Measurements from ENCODE around the gene APOC4. TPM values are rescaled to one million over a fixed set of nuclear protein-coding genes. Genes with fewer than 3 reads are reported as not detected.

Gene APOC4
- polyA plus RNA-seq, 4 donors, result not detected

- no peak for FAIRE-seq
- DNase-seq, result no peak
- H3K4me1 ChIP-seq (ENCODE audit: control insufficient read depth in 3 of 3, insufficient read depth in 2 of 3, low read depth in 1 of 3, low read length in 2 of 3), result peaks cover 0 to 26% (median 3%) of the 10 kb centered on the region in 3 donors
- peaks cover 0 to 37% (median 2%) of the 10 kb centered on the region in 3 donors for H3K36me3 ChIP-seq (ENCODE audit: control insufficient read depth in 3 of 3, insufficient read depth in 2 of 3, low read depth in 1 of 3, low read length in 3 of 3)
- 79 to 92% (median 91%) methylated on average over 9 of the region's 9 CpGs for WGBS, 3 donors
- no peak overlapping the region for H3K27ac ChIP-seq (ENCODE audit: low read depth in 1 of 3, low read length in 2 of 3)
- no peak overlapping the region for H3K4me3 ChIP-seq (ENCODE audit: low read depth in 1 of 3, low read length in 3 of 3)
- H3K9me3 ChIP-seq (ENCODE audit: control insufficient read depth in 2 of 2, insufficient read depth in 1 of 2, low read depth in 1 of 2, low read length in 1 of 2), result no peaks in the 10 kb centered on the region
- no peaks in the 10 kb centered on the region for H3K27me3 ChIP-seq (ENCODE audit: control insufficient read depth in 3 of 3, insufficient read depth in 3 of 3, low read length in 3 of 3)
Measured at GRCh38 chr19:44949550-44949949, 7.5 kb downstream of the APOC4 start.

GRCh38 chr19:44951179-44952159, 9.4 kb downstream of the APOC4 start:
- Histone ChIP-seq H3K4me3 (ENCODE audit: low read depth in 1 of 3, low read length in 3 of 3) (no peak overlapping the region), H3K27me3 (ENCODE audit: control insufficient read depth in 3 of 3, insufficient read depth in 3 of 3, low read length in 3 of 3) (no peaks in the 10 kb centered on the region), H3K4me1 (ENCODE audit: control insufficient read depth in 3 of 3, insufficient read depth in 2 of 3, low read depth in 1 of 3, low read length in 2 of 3) (peaks cover 2 to 25% (median 4%) of the 10 kb centered on the region in 3 donors), H3K9me3 (ENCODE audit: control insufficient read depth in 2 of 2, insufficient read depth in 1 of 2, low read depth in 1 of 2, low read length in 1 of 2) (no peaks in the 10 kb centered on the region), H3K27ac (ENCODE audit: low read depth in 1 of 3, low read length in 2 of 3) (no peak overlapping the region), H3K36me3 (ENCODE audit: control insufficient read depth in 3 of 3, insufficient read depth in 2 of 3, low read depth in 1 of 3, low read length in 3 of 3) (peaks cover 0 to 37% (median 2%) of the 10 kb centered on the region in 3 donors)
- DNase-seq (peak; percentile 78 to 81), FAIRE-seq (no peak)
- 48 to 53% (median 50%) methylated on average over 13 of the region's 13 CpGs for WGBS, 3 donors

GRCh38 chr19:44954278-44954648, 12.2 kb downstream of the APOC4 start:
- no peaks in the 10 kb centered on the region for H3K27me3 ChIP-seq (ENCODE audit: control insufficient read depth in 3 of 3, insufficient read depth in 3 of 3, low read length in 3 of 3)
- 22 to 33% (median 24%) methylated on average over 12 to 13 of the region's 13 CpGs for WGBS, 3 donors
- FAIRE-seq, result no peak
- no peak for DNase-seq
- H3K4me1 ChIP-seq (ENCODE audit: control insufficient read depth in 3 of 3, insufficient read depth in 2 of 3, low read depth in 1 of 3, low read length in 2 of 3), result peaks cover 6 to 27% (median 7%) of the 10 kb centered on the region in 3 donors
- no peaks in the 10 kb centered on the region for H3K9me3 ChIP-seq (ENCODE audit: control insufficient read depth in 2 of 2, insufficient read depth in 1 of 2, low read depth in 1 of 2, low read length in 1 of 2)
- H3K36me3 ChIP-seq (ENCODE audit: control insufficient read depth in 3 of 3, insufficient read depth in 2 of 3, low read depth in 1 of 3, low read length in 3 of 3), result peaks cover 0 to 29% (median 2%) of the 10 kb centered on the region in 3 donors
- peak overlapping the region; percentile 86 to 95 (median 92) for H3K4me3 ChIP-seq (ENCODE audit: low read depth in 1 of 3, low read length in 3 of 3)
- H3K27ac ChIP-seq (ENCODE audit: low read depth in 1 of 3, low read length in 2 of 3), result peak overlapping the region; percentile 88 to 97 (median 96)

GRCh38 chr19:44954649-44955504, 12.8 kb downstream of the APOC4 start, which contains the start of gene CLPTM1:
TSS of gene CLPTM1 (plus strand) at chr19:44955380. CDS start at chr19:44955396, 16 bp downstream.
- H3K36me3 ChIP-seq (ENCODE audit: control insufficient read depth in 3 of 3, insufficient read depth in 2 of 3, low read depth in 1 of 3, low read length in 3 of 3), result peaks cover 0 to 26% (median 2%) of the 10 kb centered on the region in 3 donors
- FAIRE-seq (no peak), DNase-seq (peak; percentile 95 to 99)
- WGBS, 3 donors, result 0% methylated on average over 53 to 65 of the region's 65 CpGs
- no peaks in the 10 kb centered on the region for H3K27me3 ChIP-seq (ENCODE audit: control insufficient read depth in 3 of 3, insufficient read depth in 3 of 3, low read length in 3 of 3)
- H3K4me1 ChIP-seq (ENCODE audit: control insufficient read depth in 3 of 3, insufficient read depth in 2 of 3, low read depth in 1 of 3, low read length in 2 of 3), result peaks cover 6 to 27% (median 7%) of the 10 kb centered on the region in 3 donors
- no peaks in the 10 kb centered on the region for H3K9me3 ChIP-seq (ENCODE audit: control insufficient read depth in 2 of 2, insufficient read depth in 1 of 2, low read depth in 1 of 2, low read length in 1 of 2)
- peak within 1 kb of the TSS; percentile 88 to 97 (median 96) for H3K27ac ChIP-seq (ENCODE audit: low read depth in 1 of 3, low read length in 2 of 3)
- peak within 1 kb of the TSS; percentile 86 to 95 (median 92) for H3K4me3 ChIP-seq (ENCODE audit: low read depth in 1 of 3, low read length in 3 of 3)

- Histone ChIP-seq H3K4me1 (ENCODE audit: control insufficient read depth in 3 of 3, insufficient read depth in 2 of 3, low read depth in 1 of 3, low read length in 2 of 3) (peaks cover 6 to 27% (median 7%) of the 10 kb centered on the region in 3 donors), H3K4me3 (ENCODE audit: low read depth in 1 of 3, low read length in 3 of 3) (peak overlapping the region; percentile 65 to 95 (median 92)), H3K36me3 (ENCODE audit: control insufficient read depth in 3 of 3, insufficient read depth in 2 of 3, low read depth in 1 of 3, low read length in 3 of 3) (peaks cover 0 to 29% (median 8%) of the 10 kb centered on the region in 3 donors), H3K9me3 (ENCODE audit: control insufficient read depth in 2 of 2, insufficient read depth in 1 of 2, low read depth in 1 of 2, low read length in 1 of 2) (no peaks in the 10 kb centered on the region), H3K27ac (ENCODE audit: low read depth in 1 of 3, low read length in 2 of 3) (peak overlapping the region; percentile 28 to 65 (median 28)), H3K27me3 (ENCODE audit: control insufficient read depth in 3 of 3, insufficient read depth in 3 of 3, low read length in 3 of 3) (no peaks in the 10 kb centered on the region)
- WGBS, 3 donors, result 1 to 3% (median 2%) methylated on average over 37 to 40 of the region's 40 CpGs
- DNase-seq, result peak in 1 of 2 donors; percentile 21
- FAIRE-seq, result no peak
Measured at GRCh38 chr19:44955505-44956439, 13.7 kb downstream of the APOC4 start.

GRCh38 chr19:44957526-44957925, 15.5 kb downstream of the APOC4 start:
- Histone ChIP-seq H3K4me1 (ENCODE audit: control insufficient read depth in 3 of 3, insufficient read depth in 2 of 3, low read depth in 1 of 3, low read length in 2 of 3) (peaks cover 6 to 22% (median 7%) of the 10 kb centered on the region in 3 donors), H3K4me3 (ENCODE audit: low read depth in 1 of 3, low read length in 3 of 3) (no peak overlapping the region), H3K9me3 (ENCODE audit: control insufficient read depth in 2 of 2, insufficient read depth in 1 of 2, low read depth in 1 of 2, low read length in 1 of 2) (no peaks in the 10 kb centered on the region), H3K36me3 (ENCODE audit: control insufficient read depth in 3 of 3, insufficient read depth in 2 of 3, low read depth in 1 of 3, low read length in 3 of 3) (peaks cover 3 to 36% (median 9%) of the 10 kb centered on the region in 3 donors), H3K27me3 (ENCODE audit: control insufficient read depth in 3 of 3, insufficient read depth in 3 of 3, low read length in 3 of 3) (no peaks in the 10 kb centered on the region), H3K27ac (ENCODE audit: low read depth in 1 of 3, low read length in 2 of 3) (no peak overlapping the region)
- DNase-seq (no peak), FAIRE-seq (no peak)
- 74 to 84% (median 80%) methylated on average over 7 of the region's 7 CpGs for WGBS, 3 donors

- no peaks in the 10 kb centered on the region for H3K27me3 ChIP-seq (ENCODE audit: control insufficient read depth in 3 of 3, insufficient read depth in 3 of 3, low read length in 3 of 3)
- peaks cover 3 to 42% (median 9%) of the 10 kb centered on the region in 3 donors for H3K36me3 ChIP-seq (ENCODE audit: control insufficient read depth in 3 of 3, insufficient read depth in 2 of 3, low read depth in 1 of 3, low read length in 3 of 3)
- no peak overlapping the region for H3K4me3 ChIP-seq (ENCODE audit: low read depth in 1 of 3, low read length in 3 of 3)
- H3K9me3 ChIP-seq (ENCODE audit: control insufficient read depth in 2 of 2, insufficient read depth in 1 of 2, low read depth in 1 of 2, low read length in 1 of 2), result no peaks in the 10 kb centered on the region
- FAIRE-seq (no peak), DNase-seq (no peak)
- peaks cover 6 to 22% (median 7%) of the 10 kb centered on the region in 3 donors for H3K4me1 ChIP-seq (ENCODE audit: control insufficient read depth in 3 of 3, insufficient read depth in 2 of 3, low read depth in 1 of 3, low read length in 2 of 3)
- no peak overlapping the region for H3K27ac ChIP-seq (ENCODE audit: low read depth in 1 of 3, low read length in 2 of 3)
- WGBS, 3 donors, result 79 to 86% (median 84%) methylated on average over 9 of the region's 9 CpGs
Measured at GRCh38 chr19:44958090-44958489, 16.1 kb downstream of the APOC4 start.
